ENCODE measurements around the gene MSMP.

MSMP gene

GRCh38 chr9:35712762-35713400 lies 41.2 kb downstream of the MSMP start:
- WGBS (ENCODE audit: insufficient coverage, insufficient read length): no CpG with 5 or more reads among the region's 11 CpGs
- Histone ChIP-seq H3K27me3 (ENCODE audit: control insufficient read depth, insufficient read depth, low read length) (no peaks in the 10 kb centered on the region), H3K9me3 (ENCODE audit: control insufficient read depth, insufficient read depth, low read length) (no peaks in the 10 kb centered on the region), H3K36me3 (ENCODE audit: control insufficient read depth, insufficient read depth, low read length) (peaks cover 43% of the 10 kb centered on the region), H3K4me1 (ENCODE audit: control insufficient read depth, insufficient read depth, low read length) (no peaks in the 10 kb centered on the region), H3K27ac (ENCODE audit: low read length) (no peak overlapping the region), H3K4me3 (ENCODE audit: low read length) (no peak overlapping the region)
- DNase-seq (ENCODE audit: low read depth, low spot score): no peak

GRCh38 chr9:35711501-35712428 lies 42.3 kb downstream of the MSMP start:
- peaks cover 46% of the 10 kb centered on the region for H3K36me3 ChIP-seq (ENCODE audit: control insufficient read depth, insufficient read depth, low read length)
- no peaks in the 10 kb centered on the region for H3K27me3 ChIP-seq (ENCODE audit: control insufficient read depth, insufficient read depth, low read length)
- DNase-seq (ENCODE audit: low read depth, low spot score): no peak
- no CpG with 5 or more reads among the region's 21 CpGs for WGBS (ENCODE audit: insufficient coverage, insufficient read length)
- H3K9me3 ChIP-seq (ENCODE audit: control insufficient read depth, insufficient read depth, low read length): no peaks in the 10 kb centered on the region
- no peak overlapping the region for H3K27ac ChIP-seq (ENCODE audit: low read length)
- no peaks in the 10 kb centered on the region for H3K4me1 ChIP-seq (ENCODE audit: control insufficient read depth, insufficient read depth, low read length)
- H3K4me3 ChIP-seq (ENCODE audit: low read length): no peak overlapping the region

- no peaks in the 10 kb centered on the region for H3K4me1 ChIP-seq (ENCODE audit: control insufficient read depth, insufficient read depth, low read length)
- H3K27ac ChIP-seq (ENCODE audit: low read length): no peak overlapping the region
- peaks cover 53% of the 10 kb centered on the region for H3K36me3 ChIP-seq (ENCODE audit: control insufficient read depth, insufficient read depth, low read length)
- H3K27me3 ChIP-seq (ENCODE audit: control insufficient read depth, insufficient read depth, low read length): no peaks in the 10 kb centered on the region
- DNase-seq (ENCODE audit: low read depth, low spot score): no peak
- no peak overlapping the region for H3K4me3 ChIP-seq (ENCODE audit: low read length)
- no CpG with 5 or more reads among the region's 7 CpGs for WGBS (ENCODE audit: insufficient coverage, insufficient read length)
- H3K9me3 ChIP-seq (ENCODE audit: control insufficient read depth, insufficient read depth, low read length): no peaks in the 10 kb centered on the region
Measured at GRCh38 chr9:35710818-35711500, 43.1 kb downstream of the MSMP start.

- no peak overlapping the region for H3K4me3 ChIP-seq (ENCODE audit: low read length)
- WGBS (ENCODE audit: insufficient coverage, insufficient read length): no CpG with 5 or more reads among the region's 4 CpGs
- no peaks in the 10 kb centered on the region for H3K4me1 ChIP-seq (ENCODE audit: control insufficient read depth, insufficient read depth, low read length)
- H3K27ac ChIP-seq (ENCODE audit: low read length): no peak overlapping the region
- H3K36me3 ChIP-seq (ENCODE audit: control insufficient read depth, insufficient read depth, low read length): peaks cover 66% of the 10 kb centered on the region
- H3K27me3 ChIP-seq (ENCODE audit: control insufficient read depth, insufficient read depth, low read length): no peaks in the 10 kb centered on the region
- no peak for DNase-seq (ENCODE audit: low read depth, low spot score)
- H3K9me3 ChIP-seq (ENCODE audit: control insufficient read depth, insufficient read depth, low read length): no peaks in the 10 kb centered on the region
Measured at GRCh38 chr9:35708146-35708545, 45.9 kb downstream of the MSMP start.

GRCh38 chr9:35706951-35707350 lies 47.1 kb downstream of the MSMP start:
- Histone ChIP-seq H3K9me3 (ENCODE audit: control insufficient read depth, insufficient read depth, low read length) (no peaks in the 10 kb centered on the region), H3K4me3 (ENCODE audit: low read length) (no peak overlapping the region), H3K4me1 (ENCODE audit: control insufficient read depth, insufficient read depth, low read length) (no peaks in the 10 kb centered on the region), H3K27ac (ENCODE audit: low read length) (no peak overlapping the region), H3K27me3 (ENCODE audit: control insufficient read depth, insufficient read depth, low read length) (no peaks in the 10 kb centered on the region), H3K36me3 (ENCODE audit: control insufficient read depth, insufficient read depth, low read length) (peaks cover 63% of the 10 kb centered on the region)
- WGBS (ENCODE audit: insufficient coverage, insufficient read length): no CpG with 5 or more reads among the region's 10 CpGs
- no peak for DNase-seq (ENCODE audit: low read depth, low spot score)

GRCh38 chr9:35705836-35706430 lies 48.1 kb downstream of the MSMP start:
- no peak for DNase-seq (ENCODE audit: low read depth, low spot score)
- H3K4me3 ChIP-seq (ENCODE audit: low read length): no peak overlapping the region

GRCh38 chr9:35705372-35705771 lies 48.7 kb downstream of the MSMP start:
- H3K27ac ChIP-seq (ENCODE audit: low read length): no peak overlapping the region
- no peaks in the 10 kb centered on the region for H3K9me3 ChIP-seq (ENCODE audit: control insufficient read depth, insufficient read depth, low read length)
- no peaks in the 10 kb centered on the region for H3K27me3 ChIP-seq (ENCODE audit: control insufficient read depth, insufficient read depth, low read length)
- no peaks in the 10 kb centered on the region for H3K4me1 ChIP-seq (ENCODE audit: control insufficient read depth, insufficient read depth, low read length)
- no peak overlapping the region for H3K4me3 ChIP-seq (ENCODE audit: low read length)
- peaks cover 51% of the 10 kb centered on the region for H3K36me3 ChIP-seq (ENCODE audit: control insufficient read depth, insufficient read depth, low read length)
- no peak for DNase-seq (ENCODE audit: low read depth, low spot score)
- WGBS (ENCODE audit: insufficient coverage, insufficient read length): no CpG with 5 or more reads among the region's 8 CpGs

More at GRCh38 chr9:35705836-35706430, 48.1 kb downstream of the MSMP start:
- no peaks in the 10 kb centered on the region for H3K27me3 ChIP-seq (ENCODE audit: control insufficient read depth, insufficient read depth, low read length)
- H3K36me3 ChIP-seq (ENCODE audit: control insufficient read depth, insufficient read depth, low read length): peaks cover 56% of the 10 kb centered on the region
- H3K9me3 ChIP-seq (ENCODE audit: control insufficient read depth, insufficient read depth, low read length): no peaks in the 10 kb centered on the region
- no peak overlapping the region for H3K27ac ChIP-seq (ENCODE audit: low read length)
- no peaks in the 10 kb centered on the region for H3K4me1 ChIP-seq (ENCODE audit: control insufficient read depth, insufficient read depth, low read length)
- WGBS (ENCODE audit: insufficient coverage, insufficient read length): no CpG with 5 or more reads among the region's 7 CpGs

GRCh38 chr9:35703906-35704672 lies 50.0 kb downstream of the MSMP start:
- no peak overlapping the region for H3K4me3 ChIP-seq (ENCODE audit: low read length)
- no peaks in the 10 kb centered on the region for H3K27me3 ChIP-seq (ENCODE audit: control insufficient read depth, insufficient read depth, low read length)
- H3K9me3 ChIP-seq (ENCODE audit: control insufficient read depth, insufficient read depth, low read length): no peaks in the 10 kb centered on the region
- no CpG with 5 or more reads among the region's 26 CpGs for WGBS (ENCODE audit: insufficient coverage, insufficient read length)
- H3K27ac ChIP-seq (ENCODE audit: low read length): no peak overlapping the region
- peaks cover 62% of the 10 kb centered on the region for H3K36me3 ChIP-seq (ENCODE audit: control insufficient read depth, insufficient read depth, low read length)
- H3K4me1 ChIP-seq (ENCODE audit: control insufficient read depth, insufficient read depth, low read length): no peaks in the 10 kb centered on the region; the same call in 1 of the 2 replicates
- DNase-seq (ENCODE audit: low read depth, low spot score): no peak

All from iPS DF 6.9 (cell line).